Peyer's patch (tissue), 4 donors: ENCODE measurements around the gene FAM83G. TPM values are rescaled to one million over a fixed set of nuclear protein-coding genes. Genes with fewer than 3 reads are reported as not detected.

Experiments used
- DNase-seq, 3 donors: peaks; one replicate each; pipeline ENCODE4 v3.0.0-alpha.2; 2017 to 2019
- H3K27ac ChIP-seq, 4 donors: fragments of 200-600 bp; sonication (generic); one replicate each; pipeline ENCODE4 v1.5.1; 2016 to 2019
- H3K27me3 ChIP-seq, 2 donors: fragments of 200-600 bp; sonication (generic); one replicate each; pipeline ENCODE4 v1.5.1; 2019
- H3K36me3 ChIP-seq, 3 donors: fragments of 200-600 bp; sonication (generic); one replicate each; pipeline ENCODE4 v1.5.1; 2016 to 2019
- H3K4me1 ChIP-seq, 4 donors: fragments of 200-600 bp; sonication (generic); one replicate each; pipeline ENCODE4 v1.5.1; 2016 to 2019
- H3K4me3 ChIP-seq, 4 donors: fragments of 200-600 bp; sonication (generic); 1 replicate in 3 of 4; 2 replicates in 1 of 4; pipeline ENCODE4 v1.5.1; 2016 to 2019; ENCODE audit warnings: mild to moderate bottlenecking in 1 of 4
- H3K9me3 ChIP-seq, 4 donors: fragments of 200-600 bp; sonication (generic); one replicate each; pipeline ENCODE4 v1.5.1; 2016 to 2019; ENCODE audit warnings: mild to moderate bottlenecking in 1 of 4
- POLR2A ChIP-seq, 2 donors: fragments of 450-650 bp; IDR thresholded peaks; one replicate each; pipeline ENCODE4 v1.5.1; 2017; ENCODE audit warnings: antibody characterized with exemption in 2 of 2, mild to moderate bottlenecking in 2 of 2, moderate library complexity in 2 of 2
- total RNA-seq, 4 donors: library from RNA; depleted of rRNA; stranded (reverse); fragments of >200 nt; gene quantifications; one replicate each; pipeline ENCODE4 v1.1.0, GENCODE V29; 2016
- TF ChIP-seq, protein P1 (sequence below), 6 experiments: fragments of 450-650 bp in 4 of 6; fragments of 200-600 bp in 2 of 6; sonication (generic) in 1 of 6; IDR thresholded peaks; one replicate each; pipeline ENCODE4 v1.5.1; 2017 to 2019; ENCODE audit warnings: antibody characterized with exemption in 6 of 6, mild to moderate bottlenecking in 3 of 6, moderate library complexity in 1 of 6

FAM83G gene
- total RNA-seq, 4 donors from 2014 or later, result 9.9 to 48.4 (median 37.4) TPM

GRCh38 chr17:18971801-18972200 is 32.8 kb downstream of the FAM83G start:
- DNase-seq, result no peak

GRCh38 chr17:18970582-18971480 is 33.7 kb downstream of the FAM83G start:
- H3K27ac ChIP-seq, result no peak overlapping the region

More at GRCh38 chr17:18971801-18972200, 32.8 kb downstream of the FAM83G start:
- H3K36me3 ChIP-seq, result peaks cover 0 to 19% (median 0%) of the 10 kb centered on the region in 3 donors
- H3K27me3 ChIP-seq, result no peaks in the 10 kb centered on the region
- no peak for TF ChIP-seq POLR2A (IDR thresholded peaks at IDR 0.05)
- TF ChIP-seq, protein P1, sequence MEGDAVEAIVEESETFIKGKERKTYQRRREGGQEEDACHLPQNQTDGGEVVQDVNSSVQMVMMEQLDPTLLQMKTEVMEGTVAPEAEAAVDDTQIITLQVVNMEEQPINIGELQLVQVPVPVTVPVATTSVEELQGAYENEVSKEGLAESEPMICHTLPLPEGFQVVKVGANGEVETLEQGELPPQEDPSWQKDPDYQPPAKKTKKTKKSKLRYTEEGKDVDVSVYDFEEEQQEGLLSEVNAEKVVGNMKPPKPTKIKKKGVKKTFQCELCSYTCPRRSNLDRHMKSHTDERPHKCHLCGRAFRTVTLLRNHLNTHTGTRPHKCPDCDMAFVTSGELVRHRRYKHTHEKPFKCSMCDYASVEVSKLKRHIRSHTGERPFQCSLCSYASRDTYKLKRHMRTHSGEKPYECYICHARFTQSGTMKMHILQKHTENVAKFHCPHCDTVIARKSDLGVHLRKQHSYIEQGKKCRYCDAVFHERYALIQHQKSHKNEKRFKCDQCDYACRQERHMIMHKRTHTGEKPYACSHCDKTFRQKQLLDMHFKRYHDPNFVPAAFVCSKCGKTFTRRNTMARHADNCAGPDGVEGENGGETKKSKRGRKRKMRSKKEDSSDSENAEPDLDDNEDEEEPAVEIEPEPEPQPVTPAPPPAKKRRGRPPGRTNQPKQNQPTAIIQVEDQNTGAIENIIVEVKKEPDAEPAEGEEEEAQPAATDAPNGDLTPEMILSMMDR (IDR thresholded peaks at IDR 0.05), result no peak
- no peak overlapping the region for H3K27ac ChIP-seq
- H3K9me3 ChIP-seq, result no peaks in the 10 kb centered on the region
- H3K4me3 ChIP-seq, result no peak overlapping the region
- H3K4me1 ChIP-seq, result peaks cover 0 to 17% (median 3%) of the 10 kb centered on the region in 4 donors

GRCh38 chr17:18968945-18969887 is 35.3 kb downstream of the FAM83G start:
- peaks cover 0 to 12% (median 0%) of the 10 kb centered on the region in 3 donors for H3K36me3 ChIP-seq
- H3K9me3 ChIP-seq, result no peaks in the 10 kb centered on the region
- H3K27ac ChIP-seq, result peak overlapping the region in 2 of 4 donors; percentile 69
- no peak overlapping the region for H3K4me3 ChIP-seq
- peaks cover 0 to 17% (median 3%) of the 10 kb centered on the region in 4 donors for H3K4me1 ChIP-seq
- no peaks in the 10 kb centered on the region for H3K27me3 ChIP-seq
- DNase-seq, result peak in 2 of 3 donors; percentile 90
- TF ChIP-seq, protein P1 (IDR thresholded peaks at IDR 0.05), result peak in 1 of 6 experiments; percentile 9
- TF ChIP-seq POLR2A (IDR thresholded peaks at IDR 0.05), result no peak

More at GRCh38 chr17:18970582-18971480, 33.7 kb downstream of the FAM83G start:
- peaks cover 0 to 12% (median 0%) of the 10 kb centered on the region in 3 donors for H3K36me3 ChIP-seq
- no peak overlapping the region for H3K4me3 ChIP-seq
- TF ChIP-seq POLR2A (IDR thresholded peaks at IDR 0.05), result no peak
- TF ChIP-seq, protein P1 (IDR thresholded peaks at IDR 0.05), result no peak
- H3K4me1 ChIP-seq, result peaks cover 0 to 17% (median 3%) of the 10 kb centered on the region in 4 donors
- no peaks in the 10 kb centered on the region for H3K27me3 ChIP-seq
- DNase-seq, result no peak
- H3K9me3 ChIP-seq, result no peaks in the 10 kb centered on the region

- H3K27me3 ChIP-seq, result no peaks in the 10 kb centered on the region
- H3K36me3 ChIP-seq, result peaks cover 0 to 12% (median 0%) of the 10 kb centered on the region in 3 donors
- no peak overlapping the region for H3K4me3 ChIP-seq
- peaks cover 0 to 17% (median 3%) of the 10 kb centered on the region in 4 donors for H3K4me1 ChIP-seq
- H3K9me3 ChIP-seq, result no peaks in the 10 kb centered on the region
- no peak overlapping the region for H3K27ac ChIP-seq
- no peak for DNase-seq
- TF ChIP-seq, protein P1 (IDR thresholded peaks at IDR 0.05), result no peak
- no peak for TF ChIP-seq POLR2A (IDR thresholded peaks at IDR 0.05)
Measured at GRCh38 chr17:18968345-18968744, 36.2 kb downstream of the FAM83G start.

- Histone ChIP-seq H3K9me3 (no peaks in the 10 kb centered on the region), H3K36me3 (peaks cover 0 to 12% (median 0%) of the 10 kb centered on the region in 3 donors), H3K4me1 (peaks cover 0 to 17% (median 3%) of the 10 kb centered on the region in 4 donors), H3K4me3 (no peak overlapping the region), H3K27me3 (no peaks in the 10 kb centered on the region), H3K27ac (no peak overlapping the region)
- no peak for TF ChIP-seq POLR2A (IDR thresholded peaks at IDR 0.05)
- TF ChIP-seq, protein P1 (IDR thresholded peaks at IDR 0.05), result no peak
- DNase-seq, result no peak
Measured at GRCh38 chr17:18967916-18968315, 36.6 kb downstream of the FAM83G start.
